ENCODE data around the gene JARID2.

The JARID2 gene

GRCh38 chr6:15500078-15500740, 254.3 kb downstream of the JARID2 start:
- no peak for DNase-seq

DNA sequence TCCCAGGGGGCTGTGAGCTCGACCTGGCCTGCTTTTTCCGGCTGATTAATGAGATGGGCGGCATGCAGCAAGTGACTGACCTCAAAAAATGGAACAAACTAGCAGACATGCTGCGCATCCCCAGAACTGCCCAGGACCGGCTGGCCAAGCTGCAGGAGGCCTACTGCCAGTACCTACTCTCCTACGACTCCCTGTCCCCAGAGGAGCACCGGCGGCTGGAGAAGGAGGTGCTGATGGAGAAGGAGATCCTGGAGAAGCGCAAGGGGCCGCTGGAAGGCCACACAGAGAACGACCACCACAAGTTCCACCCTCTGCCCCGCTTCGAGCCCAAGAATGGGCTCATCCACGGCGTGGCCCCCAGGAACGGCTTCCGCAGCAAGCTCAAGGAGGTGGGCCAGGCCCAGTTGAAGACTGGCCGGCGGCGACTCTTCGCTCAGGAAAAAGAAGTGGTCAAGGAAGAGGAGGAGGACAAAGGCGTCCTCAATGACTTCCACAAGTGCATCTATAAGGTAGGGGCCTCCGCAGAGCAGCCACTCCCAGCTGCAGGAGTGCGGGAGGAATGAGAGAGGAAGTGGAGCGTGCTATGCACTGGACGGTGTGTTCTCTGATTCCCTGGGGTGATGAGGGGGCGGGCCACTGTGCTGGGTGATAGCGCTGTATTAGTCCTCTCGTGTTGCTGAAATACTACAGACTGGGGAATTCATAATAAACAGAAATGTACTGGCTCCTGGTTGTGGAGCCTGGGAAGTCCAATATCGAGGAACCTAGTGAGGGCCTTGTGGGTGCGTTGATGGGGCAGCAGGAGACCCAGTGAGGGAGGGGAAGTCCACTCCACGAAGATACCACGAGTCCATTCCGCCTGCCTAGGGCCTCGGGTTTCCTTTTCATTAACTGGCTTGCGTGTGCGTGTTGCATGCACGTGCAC, 255.3 kb downstream of the JARID2 start:
- no peak for DNase-seq

GRCh38 chr6:15501826-15502445, 256.1 kb downstream of the JARID2 start:
- peak; percentile 78 for DNase-seq

GRCh38 chr6:15502446-15503345, 256.8 kb downstream of the JARID2 start:
- no peak for DNase-seq

- no peak for DNase-seq
Measured at GRCh38 chr6:15503346-15503680, 257.4 kb downstream of the JARID2 start.

GRCh38 chr6:15504040-15504495, 258.2 kb downstream of the JARID2 start:
- DNase-seq: no peak

DNA sequence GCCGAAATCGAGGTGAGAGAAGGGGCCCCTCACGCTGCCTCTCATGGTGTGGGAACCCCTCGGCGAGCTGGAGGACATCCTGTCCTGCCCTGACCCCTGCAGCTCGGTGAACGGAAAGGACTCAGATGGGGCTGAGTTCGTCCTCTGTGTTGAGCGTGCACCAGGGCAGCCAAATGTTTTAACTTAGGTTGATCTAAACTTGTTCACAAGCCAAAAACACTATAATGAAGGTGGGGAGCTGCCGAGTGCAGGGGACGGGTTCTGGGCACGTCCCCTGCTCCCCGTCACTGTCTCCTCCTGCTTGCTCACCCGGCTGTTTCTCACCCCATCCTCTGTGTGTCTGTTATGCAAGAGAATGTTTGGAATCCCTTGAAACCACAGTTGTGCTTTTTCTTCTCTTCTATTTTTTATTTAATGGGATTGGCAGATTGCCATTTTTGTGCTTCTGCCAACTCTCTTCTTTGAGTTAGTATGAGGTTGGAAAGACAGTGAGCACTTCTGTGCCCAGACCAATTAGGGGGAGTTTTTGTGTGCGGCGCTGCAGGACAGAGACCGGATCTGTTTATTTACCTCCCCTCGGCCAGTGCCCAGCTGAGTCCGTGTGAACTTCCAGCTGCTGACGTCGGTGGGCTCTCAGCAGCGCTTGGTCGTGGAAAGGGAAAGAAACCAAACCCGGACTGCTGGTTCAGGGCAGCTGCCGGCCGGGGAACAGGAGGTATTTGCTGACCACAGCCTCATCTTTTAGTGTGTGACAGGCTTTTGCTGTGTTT, 258.9 kb downstream of the JARID2 start:
- peak; percentile 98 for DNase-seq

- no peak for DNase-seq
Measured at GRCh38 chr6:15505463-15505918, 259.6 kb downstream of the JARID2 start.

GRCh38 chr6:15506066-15506465, 260.2 kb downstream of the JARID2 start:
- DNase-seq: no peak

DNA sequence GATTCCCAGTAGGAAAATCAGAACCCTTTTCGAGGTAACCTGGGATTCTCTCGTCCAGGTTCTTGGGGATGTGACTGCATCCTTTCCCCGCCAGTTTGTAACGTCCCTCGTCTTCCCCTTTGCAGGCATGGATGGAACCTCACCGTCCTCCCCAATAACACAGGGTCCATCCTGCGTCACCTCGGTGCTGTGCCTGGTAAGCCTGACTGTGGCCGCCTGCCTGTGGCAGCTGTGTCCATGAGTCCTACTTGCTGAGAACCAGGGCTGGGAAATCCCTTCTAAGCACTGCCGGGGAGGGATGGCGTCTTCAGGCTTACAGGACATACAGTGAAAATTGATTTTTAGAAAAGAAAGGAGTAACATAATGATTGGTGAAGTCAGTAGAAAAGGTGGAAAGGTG, 261.4 kb downstream of the JARID2 start:
- DNase-seq: no peak

DNA sequence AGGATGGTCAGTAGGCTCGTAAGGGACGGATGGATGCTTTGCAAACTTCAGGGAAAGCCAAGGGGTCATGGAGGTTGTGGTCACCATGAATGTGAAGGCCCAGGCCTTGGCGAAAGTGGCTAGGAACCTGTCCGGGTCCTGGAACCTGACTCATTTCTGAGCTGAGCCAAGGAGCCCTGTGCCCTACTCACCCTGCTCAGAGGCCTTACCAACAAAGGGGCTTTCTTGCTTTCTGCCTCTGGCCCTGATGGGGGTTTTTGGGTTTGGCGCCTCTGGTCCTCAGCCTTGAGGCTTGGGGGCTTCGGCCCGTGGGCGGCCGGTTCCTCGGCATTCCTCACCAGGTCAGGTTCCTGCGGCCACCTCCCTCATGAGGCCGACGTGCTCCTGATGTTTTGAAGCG, 261.9 kb downstream of the JARID2 start:
- DNase-seq: no peak

DNA sequence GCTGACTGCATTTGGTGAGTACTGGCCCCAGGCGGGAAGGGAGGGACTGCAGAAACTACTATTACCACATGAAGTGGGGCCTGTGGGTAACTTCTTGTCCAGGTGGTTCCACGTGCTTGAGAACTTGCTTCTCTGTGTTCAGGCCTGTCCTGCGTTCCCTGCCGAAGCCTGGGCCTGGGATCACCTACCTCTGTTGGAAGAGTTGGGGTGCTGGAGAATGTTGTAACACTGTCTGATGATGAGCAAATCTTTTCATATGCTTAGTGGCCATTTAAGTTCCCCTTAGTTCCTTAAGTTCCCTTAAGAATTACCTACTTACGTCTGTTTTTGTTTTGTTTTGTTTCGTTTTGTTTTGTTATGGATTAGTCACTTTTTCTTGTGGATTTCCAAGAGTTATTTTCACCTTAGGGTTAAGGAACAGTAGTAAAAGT, 262.6 kb downstream of the JARID2 start:
- DNase-seq: no peak

DNA sequence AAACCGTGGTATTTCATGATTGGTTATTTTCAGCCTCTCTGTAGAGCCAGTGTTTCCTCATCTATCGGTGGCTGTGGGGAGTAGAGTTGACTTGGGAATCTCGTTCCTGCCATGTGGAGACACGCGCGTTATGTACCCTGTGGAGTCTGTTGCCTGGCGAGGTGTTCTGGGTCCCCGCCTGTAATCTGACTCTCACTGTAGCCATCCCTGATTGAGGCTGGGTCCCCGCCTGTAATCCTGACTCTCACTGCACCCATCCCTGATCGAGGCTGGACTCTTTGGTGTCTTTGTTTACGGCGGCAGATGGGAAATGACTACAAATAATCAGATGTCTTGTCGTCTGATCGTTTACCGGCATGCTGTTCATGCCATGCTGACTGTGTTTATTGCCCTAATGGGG, 263.1 kb downstream of the JARID2 start:
- DNase-seq: no peak

GRCh38 chr6:15509335-15509933, 263.6 kb downstream of the JARID2 start:
- no peak for DNase-seq

DNA sequence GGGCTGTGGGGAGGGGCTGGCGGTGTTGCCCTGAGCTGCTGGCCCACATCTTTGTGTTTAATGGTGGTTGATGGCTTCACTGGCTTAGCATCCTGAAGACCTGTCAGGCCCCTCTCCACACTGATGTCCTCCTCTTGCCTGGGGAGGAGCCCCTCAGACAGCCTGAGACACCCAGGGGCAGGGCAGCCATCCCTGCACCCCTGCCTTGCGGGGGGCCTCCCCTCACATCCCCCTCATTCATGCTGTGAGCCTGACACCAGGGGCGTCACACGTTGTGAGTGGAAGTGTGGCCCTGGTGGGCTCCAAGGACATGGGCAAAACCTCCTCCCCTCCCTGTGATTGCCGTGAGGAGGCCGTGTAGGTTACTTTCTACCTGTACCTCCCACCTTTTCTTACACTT, 264.3 kb downstream of the JARID2 start:
- no peak for DNase-seq

DNA sequence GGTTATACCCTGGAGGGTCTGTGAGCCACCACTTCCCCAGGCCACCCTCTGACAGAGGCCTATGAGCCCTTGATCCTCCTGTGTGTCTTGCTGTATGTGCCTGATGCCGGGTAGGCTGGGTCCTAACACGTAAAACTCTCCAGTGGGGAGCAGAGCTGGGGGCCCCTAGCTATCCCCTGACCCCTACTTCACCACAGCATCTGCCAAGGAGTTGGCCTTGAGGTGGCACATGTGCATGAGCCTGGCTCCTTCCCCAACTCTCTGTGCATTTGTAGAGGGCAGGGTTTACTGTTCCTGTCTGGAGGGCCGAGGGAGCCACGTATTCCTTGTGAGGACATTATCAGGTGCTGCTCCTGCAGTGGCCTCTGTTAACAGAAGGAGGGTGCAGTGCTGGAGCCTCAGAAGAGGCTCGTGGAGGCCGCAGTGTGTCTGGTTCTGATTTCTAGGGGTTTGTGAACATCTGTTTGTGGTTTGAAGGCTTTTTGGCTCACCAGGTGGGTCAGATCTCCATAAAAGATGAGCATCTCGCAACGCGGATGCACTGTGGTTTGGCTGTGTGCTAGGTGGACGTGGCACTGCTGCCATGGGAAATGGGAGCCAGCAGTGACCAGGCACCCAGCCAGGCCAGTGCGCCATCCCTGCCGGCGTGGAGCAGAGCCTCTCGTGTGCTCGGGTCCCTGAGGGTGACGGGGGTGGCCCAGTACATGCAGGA, 264.8 kb downstream of the JARID2 start:
- peak; percentile 36 for DNase-seq

- no peak for DNase-seq
Measured at GRCh38 chr6:15511248-15512125, 265.6 kb downstream of the JARID2 start.

- DNase-seq: no peak
Measured at GRCh38 chr6:15512126-15512525, 266.3 kb downstream of the JARID2 start.

DNA sequence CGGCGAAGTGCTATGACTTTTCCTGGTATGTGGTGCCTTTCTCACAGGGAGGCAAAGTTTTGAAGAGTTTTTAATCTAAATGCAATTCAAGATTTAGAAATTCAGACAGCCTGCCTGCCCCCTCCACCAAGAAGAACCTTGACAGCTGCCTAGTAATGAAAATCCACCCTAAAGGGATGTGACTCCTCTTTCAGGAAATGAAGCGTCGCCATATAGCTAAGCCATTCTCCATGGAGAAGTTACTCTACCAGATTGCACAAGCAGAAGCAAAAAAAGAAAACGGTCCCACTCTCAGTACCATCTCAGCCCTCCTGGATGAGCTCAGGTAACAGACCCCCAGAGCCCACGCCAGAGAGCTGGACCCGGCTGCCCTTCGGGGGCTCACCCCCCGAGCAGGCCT, 266.9 kb downstream of the JARID2 start:
- no peak for DNase-seq

All from fibroblast of upper back skin (primary cell).